Esophagus squamous epithelium (tissue), 5 donors: Measurements from ENCODE around the gene BTNL9. TPM values are rescaled to one million over a fixed set of nuclear protein-coding genes. Genes with fewer than 3 reads are reported as not detected.

Source experiments
- DNase-seq: peaks from one replicate; lab custom pipeline; 2025; lab: John Stamatoyannopoulos, UW
- H3K27ac ChIP-seq, 4 donors: fragments of 200-600 bp; sonication (generic); one replicate each; pipeline ENCODE4 v1.5.1; 2016 to 2019; ENCODE audit warnings: mild to moderate bottlenecking in 1 of 4
- H3K27me3 ChIP-seq, 4 donors: fragments of 200-600 bp; sonication (generic); 1 replicate in 3 of 4; 2 replicates in 1 of 4; pipeline versions ENCODE4 v1.5.1 to v1.6.0; 2017 to 2021; ENCODE audit warnings: antibody characterized with exemption in 1 of 4
- H3K36me3 ChIP-seq, 3 donors: fragments of 200-600 bp; sonication (generic); one replicate each; pipeline ENCODE4 v1.5.1; 2016 to 2019
- H3K4me1 ChIP-seq, 3 donors: fragments of 200-600 bp; sonication (generic); one replicate each; pipeline ENCODE4 v1.5.1; 2017 to 2019
- H3K4me3 ChIP-seq, 4 donors: fragments of 200-600 bp; sonication (generic); 1 replicate in 3 of 4; 2 replicates in 1 of 4; pipeline ENCODE4 v1.5.1; 2016 to 2019; ENCODE audit warnings: mild to moderate bottlenecking in 2 of 4, moderate library complexity in 1 of 4
- H3K9me3 ChIP-seq, 3 donors: fragments of 200-600 bp; sonication (generic); one replicate each; pipeline ENCODE4 v1.5.1; 2016 to 2019
- POLR2A ChIP-seq, 4 donors: fragments of 450-650 bp; IDR thresholded peaks; one replicate each; pipeline ENCODE4 v1.6.1; 2017; ENCODE audit warnings: antibody characterized with exemption in 4 of 4, mild to moderate bottlenecking in 4 of 4, moderate library complexity in 3 of 4
- WGBS, 2 donors: methylation state at CpG; one replicate each; pipeline ENCODE4 v1.1.5; 2018; 5-methylcytosine and 5-hydroxymethylcytosine counted together
- intact Hi-C: fragments of 100-400 bp; cut with DNase I; formaldehyde crosslinking; loops from one replicate; pipeline ENCODE4 v1.15.0; 2022
- total RNA-seq, 4 donors: library from RNA; depleted of rRNA; stranded (reverse); fragments of >200 nt; gene quantifications; one replicate each; pipeline ENCODE4 v1.1.0, GENCODE V29; 2016
- TF ChIP-seq, protein P1 (sequence below), 6 experiments: fragments of 450-650 bp in 4 of 6; fragments of 200-600 bp in 2 of 6; sonication (generic) in 2 of 6; IDR thresholded peaks; one replicate each; pipeline ENCODE4 v1.5.1; 2016 to 2019; ENCODE audit warnings: antibody characterized with exemption in 6 of 6, mild to moderate bottlenecking in 4 of 6, moderate library complexity in 4 of 6
- donor health status: DM: yes; HTN: yes; CAD: no.

BTNL9 gene
- total RNA-seq, 4 donors from 2014 or later, result 0.75 to 27.7 (median 4.1) TPM

DNA sequence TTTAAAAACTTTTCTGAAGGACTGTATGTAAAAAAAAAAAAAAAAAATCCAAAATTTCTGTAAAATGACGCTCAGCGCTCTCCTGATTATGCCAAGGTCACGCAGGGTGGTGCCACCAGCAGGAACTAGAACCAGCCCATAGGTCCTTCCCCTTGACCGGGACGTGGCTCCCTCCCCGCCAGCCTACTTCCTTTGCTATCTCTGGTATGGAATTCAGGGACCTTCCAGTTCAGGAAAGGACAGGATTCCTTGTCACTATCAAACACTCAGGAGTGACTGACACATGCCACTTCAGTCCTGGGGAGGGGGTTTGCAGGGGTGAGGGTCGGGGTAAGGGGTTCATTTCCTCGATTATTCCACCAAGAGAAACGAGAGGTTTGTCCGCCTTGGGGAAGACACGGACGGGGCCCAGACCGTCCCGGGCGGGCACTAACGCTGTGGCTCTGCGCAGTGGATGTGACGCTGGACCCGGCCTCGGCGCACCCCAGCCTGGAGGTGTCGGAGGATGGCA lies 18.8 kb downstream of the BTNL9 start:
- intact Hi-C loops, result no loop called here
- peak overlapping the region in 2 of 4 donors; percentile 29 to 31 for H3K4me3 ChIP-seq
- WGBS, 2 donors, result 44 to 57% methylated on average over 6 of the region's 22 CpGs

DNA sequence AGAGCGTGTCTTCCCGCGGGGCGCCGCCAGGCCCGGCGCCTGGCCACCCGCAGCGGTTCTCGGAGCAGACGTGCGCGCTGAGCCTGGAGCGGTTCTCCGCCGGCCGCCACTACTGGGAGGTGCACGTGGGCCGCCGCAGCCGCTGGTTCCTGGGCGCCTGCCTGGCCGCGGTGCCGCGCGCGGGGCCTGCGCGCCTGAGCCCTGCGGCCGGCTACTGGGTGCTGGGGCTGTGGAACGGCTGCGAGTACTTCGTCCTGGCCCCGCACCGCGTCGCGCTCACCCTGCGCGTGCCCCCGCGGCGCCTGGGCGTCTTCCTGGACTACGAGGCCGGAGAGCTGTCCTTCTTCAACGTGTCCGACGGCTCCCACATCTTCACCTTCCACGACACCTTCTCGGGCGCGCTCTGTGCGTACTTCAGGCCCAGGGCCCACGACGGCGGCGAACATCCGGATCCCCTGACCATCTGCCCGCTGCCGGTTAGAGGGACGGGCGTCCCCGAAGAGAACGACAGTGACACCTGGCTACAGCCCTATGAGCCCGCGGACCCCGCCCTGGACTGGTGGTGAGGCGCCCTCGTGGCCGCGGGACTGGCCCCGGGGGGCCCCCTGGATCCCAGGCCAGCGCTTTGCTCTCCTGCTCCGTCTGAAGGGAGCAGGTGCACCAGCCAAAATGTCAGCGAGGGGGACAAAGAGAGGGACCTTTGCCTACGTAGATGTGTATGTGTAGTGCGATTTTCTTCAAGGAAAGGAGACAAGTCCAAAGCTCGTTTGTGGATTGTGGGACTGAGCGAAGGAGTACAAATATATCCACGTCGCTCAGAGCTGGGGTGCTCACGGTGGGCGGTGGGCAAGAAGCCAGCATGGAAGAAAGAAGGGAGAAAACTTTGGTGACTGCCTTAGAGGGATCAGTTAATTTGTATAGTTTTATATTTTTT lies 19.5 kb downstream of the BTNL9 start:
- 22 to 31% methylated on average over 11 to 25 of the region's 86 CpGs for WGBS, 2 donors
- no peak for DNase-seq
- TF ChIP-seq, protein P1, sequence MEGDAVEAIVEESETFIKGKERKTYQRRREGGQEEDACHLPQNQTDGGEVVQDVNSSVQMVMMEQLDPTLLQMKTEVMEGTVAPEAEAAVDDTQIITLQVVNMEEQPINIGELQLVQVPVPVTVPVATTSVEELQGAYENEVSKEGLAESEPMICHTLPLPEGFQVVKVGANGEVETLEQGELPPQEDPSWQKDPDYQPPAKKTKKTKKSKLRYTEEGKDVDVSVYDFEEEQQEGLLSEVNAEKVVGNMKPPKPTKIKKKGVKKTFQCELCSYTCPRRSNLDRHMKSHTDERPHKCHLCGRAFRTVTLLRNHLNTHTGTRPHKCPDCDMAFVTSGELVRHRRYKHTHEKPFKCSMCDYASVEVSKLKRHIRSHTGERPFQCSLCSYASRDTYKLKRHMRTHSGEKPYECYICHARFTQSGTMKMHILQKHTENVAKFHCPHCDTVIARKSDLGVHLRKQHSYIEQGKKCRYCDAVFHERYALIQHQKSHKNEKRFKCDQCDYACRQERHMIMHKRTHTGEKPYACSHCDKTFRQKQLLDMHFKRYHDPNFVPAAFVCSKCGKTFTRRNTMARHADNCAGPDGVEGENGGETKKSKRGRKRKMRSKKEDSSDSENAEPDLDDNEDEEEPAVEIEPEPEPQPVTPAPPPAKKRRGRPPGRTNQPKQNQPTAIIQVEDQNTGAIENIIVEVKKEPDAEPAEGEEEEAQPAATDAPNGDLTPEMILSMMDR (IDR thresholded peaks at IDR 0.05), result peak in 1 of 6 experiments; percentile 12
- no peak for TF ChIP-seq POLR2A (IDR thresholded peaks at IDR 0.05)
- Histone ChIP-seq H3K27me3 (peaks cover 5 to 98% (median 8%) of the 10 kb centered on the region in 4 donors), H3K4me1 (peaks cover 0 to 11% (median 0%) of the 10 kb centered on the region in 3 donors), H3K9me3 (no peaks in the 10 kb centered on the region), H3K36me3 (no peaks in the 10 kb centered on the region), H3K4me3 (peak overlapping the region in 2 of 4 donors; percentile 29 to 31), H3K27ac (no peak overlapping the region)
- intact Hi-C loops, result no loop called here

More for the DNA sequence above, 18.8 kb downstream of the BTNL9 start:
- Histone ChIP-seq H3K27ac (no peak overlapping the region), H3K4me1 (peaks cover 1 to 18% (median 1%) of the 10 kb centered on the region in 3 donors), H3K36me3 (no peaks in the 10 kb centered on the region), H3K27me3 (peaks cover 5 to 98% (median 11%) of the 10 kb centered on the region in 4 donors), H3K9me3 (no peaks in the 10 kb centered on the region)
- TF ChIP-seq, protein P1 (IDR thresholded peaks at IDR 0.05), result no peak
- no peak for TF ChIP-seq POLR2A (IDR thresholded peaks at IDR 0.05)
- DNase-seq, result no peak

DNA sequence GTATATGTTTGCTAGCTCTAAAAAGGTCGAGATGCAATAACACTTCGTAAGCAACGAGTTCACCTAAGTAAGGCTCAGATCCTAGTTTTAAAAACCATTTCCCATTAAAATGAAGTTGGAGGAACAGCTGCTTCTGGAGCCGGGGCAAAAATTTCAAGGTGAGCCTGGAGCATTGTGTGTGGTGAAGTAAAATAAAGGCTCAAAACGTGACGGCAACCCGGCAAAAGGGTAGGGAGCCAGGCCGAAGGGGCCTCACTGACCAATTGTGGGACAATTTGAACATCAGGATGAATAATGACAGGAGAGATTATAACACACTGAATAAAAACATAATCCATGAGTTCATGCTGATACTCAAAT lies 20.1 kb downstream of the BTNL9 start:
- 81 to 90% methylated on average over 8 of the region's 8 CpGs for WGBS, 2 donors
- peaks cover 0 to 11% (median 0%) of the 10 kb centered on the region in 3 donors for H3K4me1 ChIP-seq
- no peaks in the 10 kb centered on the region for H3K9me3 ChIP-seq
- no peaks in the 10 kb centered on the region for H3K36me3 ChIP-seq
- peaks cover 5 to 95% (median 8%) of the 10 kb centered on the region in 4 donors for H3K27me3 ChIP-seq
- no peak overlapping the region for H3K27ac ChIP-seq
- intact Hi-C loops, result no loop called here
- no peak for TF ChIP-seq POLR2A (IDR thresholded peaks at IDR 0.05)
- TF ChIP-seq, protein P1 (IDR thresholded peaks at IDR 0.05), result no peak
- DNase-seq, result no peak
- H3K4me3 ChIP-seq, result no peak overlapping the region

DNA sequence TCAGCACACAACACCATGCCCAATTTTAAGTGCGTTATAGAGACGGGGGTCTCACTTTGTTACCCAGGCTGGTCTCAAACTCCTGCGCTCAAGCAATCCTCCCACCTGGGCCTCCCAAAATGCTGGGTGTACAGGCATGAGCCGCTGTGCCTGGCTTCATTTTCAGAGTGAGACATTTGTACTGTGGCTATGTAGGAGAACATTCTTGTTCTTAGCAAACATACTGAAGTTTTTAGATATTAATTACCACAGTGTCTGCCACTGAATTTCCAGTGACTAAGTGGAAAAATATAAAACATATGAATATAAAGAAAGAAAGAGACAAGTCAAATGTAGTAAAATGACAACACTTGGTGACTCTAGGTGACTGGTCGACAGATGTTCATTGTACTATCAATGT lies 20.9 kb downstream of the BTNL9 start:
- Histone ChIP-seq H3K4me3 (no peak overlapping the region), H3K36me3 (no peaks in the 10 kb centered on the region), H3K4me1 (peaks cover 0 to 11% (median 0%) of the 10 kb centered on the region in 3 donors), H3K27me3 (peaks cover 5 to 95% (median 8%) of the 10 kb centered on the region in 4 donors), H3K27ac (no peak overlapping the region), H3K9me3 (no peaks in the 10 kb centered on the region)
- TF ChIP-seq, protein P1 (IDR thresholded peaks at IDR 0.05), result no peak
- no peak for TF ChIP-seq POLR2A (IDR thresholded peaks at IDR 0.05)
- intact Hi-C loops, result no loop called here
- 80 to 91% methylated on average over 2 to 5 of the region's 5 CpGs for WGBS, 2 donors
- DNase-seq, result no peak

DNA sequence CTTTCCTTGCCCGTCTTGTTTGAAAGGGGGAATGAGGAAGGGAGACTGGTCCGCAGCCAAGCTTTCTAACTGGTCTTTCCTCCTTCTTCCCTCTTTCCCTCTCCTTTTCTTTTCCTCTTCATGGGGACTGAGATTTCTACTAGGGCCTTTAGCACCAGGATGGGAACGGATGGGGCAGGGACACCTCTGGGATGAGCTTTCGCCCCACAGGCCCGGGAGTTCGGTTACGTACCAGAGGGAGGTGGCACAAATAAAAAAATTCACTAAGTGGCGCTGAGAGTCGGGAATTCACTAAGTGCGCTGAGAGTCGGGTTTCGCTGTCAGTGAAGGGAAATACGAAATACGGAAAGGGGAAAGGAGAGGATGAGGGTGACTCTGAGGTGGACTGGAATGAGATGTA lies 21.6 kb downstream of the BTNL9 start:
- TF ChIP-seq, protein P1 (IDR thresholded peaks at IDR 0.05), result no peak
- TF ChIP-seq POLR2A (IDR thresholded peaks at IDR 0.05), result no peak
- no peaks in the 10 kb centered on the region for H3K9me3 ChIP-seq
- no peaks in the 10 kb centered on the region for H3K36me3 ChIP-seq
- WGBS, 2 donors, result 58 to 66% methylated on average over 13 to 14 of the region's 14 CpGs
- H3K4me3 ChIP-seq, result no peak overlapping the region
- H3K27me3 ChIP-seq, result peaks cover 5 to 95% (median 8%) of the 10 kb centered on the region in 4 donors
- H3K4me1 ChIP-seq, result peaks cover 0 to 11% (median 0%) of the 10 kb centered on the region in 3 donors
- intact Hi-C loops, result no loop called here
- DNase-seq, result no peak
- H3K27ac ChIP-seq, result no peak overlapping the region
